Esophagus muscularis mucosa (tissue), 4 donors: ENCODE data around the gene SYNGAP1. TPM values are rescaled to one million over a fixed set of nuclear protein-coding genes. Genes with fewer than 3 reads are reported as not detected.
"Not testable (repeated sequence)": the region's sequence is repeated elsewhere in the genome, so short reads cannot be mapped to it uniquely, and the experiment has no call there.

Source experiments
- DNase-seq: peaks from one replicate; pipeline ENCODE4 v3.0.0-alpha.2; 2017; ENCODE audit errors: extremely low spot score
- H3K27ac ChIP-seq, 4 donors: fragments of 200-600 bp; sonication (generic); replicated peaks in 1 of 4; 1 replicate in 3 of 4; 2 replicates in 1 of 4; pipeline ENCODE4 v1.5.1; 2016 to 2019; ENCODE audit warnings: mild to moderate bottlenecking in 1 of 4
- H3K27me3 ChIP-seq, 4 donors: fragments of 200-600 bp; sonication (generic); one replicate each; pipeline versions ENCODE4 v1.5.1 to v1.6.0; 2016 to 2019
- H3K36me3 ChIP-seq, 4 donors: fragments of 200-600 bp; sonication (generic); one replicate each; pipeline ENCODE4 v1.5.1; 2016 to 2019
- H3K4me1 ChIP-seq, 4 donors: fragments of 200-600 bp; sonication (generic); one replicate each; pipeline ENCODE4 v1.5.1; 2016 to 2019
- H3K4me3 ChIP-seq, 4 donors: fragments of 200-600 bp; sonication (generic); 1 replicate in 2 of 4; 2 replicates in 2 of 4; pipeline ENCODE4 v1.5.1; 2016 to 2019; ENCODE audit warnings: mild to moderate bottlenecking in 4 of 4, moderate library complexity in 1 of 4
- H3K9me3 ChIP-seq, 4 donors: fragments of 200-600 bp; sonication (generic); 1 replicate in 3 of 4; 2 replicates in 1 of 4; pipeline ENCODE4 v1.5.1; 2016 to 2019
- CTCF ChIP-seq, 3 experiments: fragments of 200-600 bp in 2 of 3; fragments of 450-650 bp in 1 of 3; sonication (generic) in 2 of 3; IDR thresholded peaks; one replicate each; pipeline ENCODE4 v1.5.1; 2017 to 2019; ENCODE audit warnings: antibody characterized with exemption in 3 of 3, mild to moderate bottlenecking in 2 of 3, moderate library complexity in 1 of 3
- EP300 ChIP-seq: sonication (generic); formaldehyde crosslinking; IDR thresholded peaks from one replicate; pipeline ENCODE4 v1.6.1; 2017; ENCODE audit warnings: antibody characterized with exemption
- POLR2A ChIP-seq: fragments of 450-650 bp; IDR thresholded peaks from one replicate; pipeline ENCODE4 v1.6.1; 2017; ENCODE audit warnings: antibody characterized with exemption, moderate library complexity, mild to moderate bottlenecking, low read depth
- POLR2AphosphoS5 ChIP-seq, 2 donors: sonication (generic); formaldehyde crosslinking; IDR thresholded peaks; one replicate each; pipeline ENCODE4 v1.6.1; 2017; ENCODE audit warnings: antibody characterized with exemption in 2 of 2
- WGBS: methylation state at CpG from one replicate; pipeline ENCODE4 v1.1.5; 2018; 5-methylcytosine and 5-hydroxymethylcytosine counted together
- intact Hi-C: fragments of 100-400 bp; cut with DNase I; formaldehyde crosslinking; loops from one replicate; pipeline ENCODE4 v1.15.1; 2023
- total RNA-seq, 4 donors: library from RNA; depleted of rRNA; stranded (reverse); fragments of >200 nt; gene quantifications; one replicate each; pipeline versions ENCODE4 v1.1.0 to v1.2.1, GENCODE V29; 2016

The SYNGAP1 gene
- total RNA-seq, 4 donors from 2014 or later, result 8.0 to 17.6 (median 13.2) TPM

GRCh38 chr6:33375143-33375671 is 44.7 kb upstream of the SYNGAP1 start:
- Histone ChIP-seq H3K27me3 (no peaks in the 10 kb centered on the region), H3K9me3 (no peaks in the 10 kb centered on the region), H3K27ac (peak overlapping the region; percentile 58 to 77 (median 70)), H3K4me3 (peak overlapping the region in 2 of 4 donors; percentile 14 to 30), H3K4me1 (peaks cover 17 to 26% (median 20%) of the 10 kb centered on the region in 4 donors), H3K36me3 (no peaks in the 10 kb centered on the region)
- WGBS, result 15% methylated on average over 9 of the region's 9 CpGs
- peak; percentile 95 for DNase-seq
- peak; percentile 35 to 53 for TF ChIP-seq POLR2AphosphoS5 (IDR thresholded peaks at IDR 0.05)
- no peak for TF ChIP-seq POLR2A
- TF ChIP-seq EP300, result no peak
- no peak for TF ChIP-seq CTCF (IDR thresholded peaks at IDR 0.05)
- intact Hi-C loops, result no loop called here

- peak overlapping the region in 1 of 4 donors; percentile 77 for H3K27ac ChIP-seq
These were observed 42.7 kb upstream of the SYNGAP1 start for GRCh38 chr6:33377171-33377570.

GRCh38 chr6:33379184-33379583 is 40.7 kb upstream of the SYNGAP1 start:
- H3K27me3 ChIP-seq, intact Hi-C loops, H3K27ac ChIP-seq, DNase-seq, H3K4me3 ChIP-seq, H3K9me3 ChIP-seq, H3K36me3 ChIP-seq: not testable (repeated sequence)
- 92% methylated on average over 10 of the region's 10 CpGs for WGBS
- H3K4me1 ChIP-seq, result peaks cover 17 to 25% (median 18%) of the 10 kb centered on the region in 4 donors

More at GRCh38 chr6:33377171-33377570, 42.7 kb upstream of the SYNGAP1 start:
- 74% methylated on average over 4 of the region's 4 CpGs for WGBS
- Histone ChIP-seq H3K4me3 (no peak overlapping the region), H3K4me1 (peaks cover 17 to 26% (median 20%) of the 10 kb centered on the region in 4 donors), H3K9me3 (no peaks in the 10 kb centered on the region), H3K36me3 (no peaks in the 10 kb centered on the region), H3K27me3 (no peaks in the 10 kb centered on the region)
- DNase-seq, result no peak
- no peak for TF ChIP-seq POLR2A
- TF ChIP-seq EP300, result no peak
- TF ChIP-seq POLR2AphosphoS5 (IDR thresholded peaks at IDR 0.05), result no peak
- TF ChIP-seq CTCF (IDR thresholded peaks at IDR 0.05), result no peak
- intact Hi-C loops, result no loop called here

- Histone ChIP-seq H3K4me1 (peaks cover 4 to 12% (median 6%) of the 10 kb centered on the region in 4 donors), H3K9me3 (no peaks in the 10 kb centered on the region), H3K27me3 (no peaks in the 10 kb centered on the region), H3K27ac (no peak overlapping the region), H3K4me3 (no peak overlapping the region), H3K36me3 (no peaks in the 10 kb centered on the region)
- TF ChIP-seq EP300 (no peak), CTCF (IDR thresholded peaks at IDR 0.05) (no peak), POLR2A (no peak), POLR2AphosphoS5 (IDR thresholded peaks at IDR 0.05) (no peak)
- WGBS, result 98% methylated on average over 2 of the region's 2 CpGs
- DNase-seq, result no peak
- intact Hi-C loops, result no loop called here
These were observed 39.4 kb upstream of the SYNGAP1 start for GRCh38 chr6:33380272-33380981.

- WGBS, result 87% methylated on average over 9 of the region's 10 CpGs
- TF ChIP-seq POLR2A (no peak), POLR2AphosphoS5 (IDR thresholded peaks at IDR 0.05) (no peak), EP300 (no peak), CTCF (IDR thresholded peaks at IDR 0.05) (no peak)
- no peaks in the 10 kb centered on the region for H3K9me3 ChIP-seq
- no peaks in the 10 kb centered on the region for H3K4me1 ChIP-seq
- H3K27me3 ChIP-seq, result no peaks in the 10 kb centered on the region
- no peak overlapping the region for H3K27ac ChIP-seq
- H3K4me3 ChIP-seq, result no peak overlapping the region
- no peak for DNase-seq
- intact Hi-C loops, result no loop called here
- H3K36me3 ChIP-seq, result no peaks in the 10 kb centered on the region
These were observed 36.3 kb upstream of the SYNGAP1 start for GRCh38 chr6:33383427-33384185.
